ENCODE data around the gene RPS29. TPM values are rescaled to one million over a fixed set of nuclear protein-coding genes. Genes with fewer than 3 reads are reported as not detected.

RPS29 gene
- total RNA-seq, 1 donor from 2014 or later = 3,080 TPM

DNA sequence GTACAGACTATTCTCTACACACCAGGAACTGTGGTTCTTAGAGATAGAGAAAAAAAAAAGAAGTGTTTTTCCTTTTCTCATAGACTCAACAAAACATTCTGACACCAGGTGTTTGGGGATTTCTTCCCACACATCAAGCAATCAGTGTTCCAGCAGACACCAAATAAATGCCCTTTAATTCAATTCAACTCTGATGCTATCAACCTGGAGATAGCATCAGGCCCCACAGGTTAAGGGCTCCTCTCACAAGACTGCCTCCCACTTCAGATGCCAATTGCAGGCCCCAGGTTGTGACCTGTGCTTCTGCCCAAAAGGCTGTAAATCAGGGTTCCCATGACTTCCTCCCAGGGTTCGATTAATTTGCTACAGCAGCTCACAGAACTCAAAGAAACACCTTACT lies 36.7 kb downstream of the RPS29 start:
- DNase-seq (ENCODE audit: extremely low spot score in 2 of 2) = no peak
- no peaks in the 10 kb centered on the region for H3K36me3 ChIP-seq
- no peak overlapping the region for H3K4me3 ChIP-seq
- intact Hi-C loops (cut with DNase I) = no loop called here
- no peaks in the 10 kb centered on the region for H3K9me3 ChIP-seq
- no peaks in the 10 kb centered on the region for H3K27me3 ChIP-seq
- H3K4me1 ChIP-seq = no peaks in the 10 kb centered on the region
- H3K27ac ChIP-seq = no peak overlapping the region
- TF ChIP-seq, protein P1, sequence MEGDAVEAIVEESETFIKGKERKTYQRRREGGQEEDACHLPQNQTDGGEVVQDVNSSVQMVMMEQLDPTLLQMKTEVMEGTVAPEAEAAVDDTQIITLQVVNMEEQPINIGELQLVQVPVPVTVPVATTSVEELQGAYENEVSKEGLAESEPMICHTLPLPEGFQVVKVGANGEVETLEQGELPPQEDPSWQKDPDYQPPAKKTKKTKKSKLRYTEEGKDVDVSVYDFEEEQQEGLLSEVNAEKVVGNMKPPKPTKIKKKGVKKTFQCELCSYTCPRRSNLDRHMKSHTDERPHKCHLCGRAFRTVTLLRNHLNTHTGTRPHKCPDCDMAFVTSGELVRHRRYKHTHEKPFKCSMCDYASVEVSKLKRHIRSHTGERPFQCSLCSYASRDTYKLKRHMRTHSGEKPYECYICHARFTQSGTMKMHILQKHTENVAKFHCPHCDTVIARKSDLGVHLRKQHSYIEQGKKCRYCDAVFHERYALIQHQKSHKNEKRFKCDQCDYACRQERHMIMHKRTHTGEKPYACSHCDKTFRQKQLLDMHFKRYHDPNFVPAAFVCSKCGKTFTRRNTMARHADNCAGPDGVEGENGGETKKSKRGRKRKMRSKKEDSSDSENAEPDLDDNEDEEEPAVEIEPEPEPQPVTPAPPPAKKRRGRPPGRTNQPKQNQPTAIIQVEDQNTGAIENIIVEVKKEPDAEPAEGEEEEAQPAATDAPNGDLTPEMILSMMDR (IDR thresholded peaks at IDR 0.05) = no peak
- TF ChIP-seq POLR2AphosphoS5 (IDR thresholded peaks at IDR 0.05; ENCODE audit: insufficient read depth in 1 of 2, low read depth in 1 of 2) = no peak

DNA sequence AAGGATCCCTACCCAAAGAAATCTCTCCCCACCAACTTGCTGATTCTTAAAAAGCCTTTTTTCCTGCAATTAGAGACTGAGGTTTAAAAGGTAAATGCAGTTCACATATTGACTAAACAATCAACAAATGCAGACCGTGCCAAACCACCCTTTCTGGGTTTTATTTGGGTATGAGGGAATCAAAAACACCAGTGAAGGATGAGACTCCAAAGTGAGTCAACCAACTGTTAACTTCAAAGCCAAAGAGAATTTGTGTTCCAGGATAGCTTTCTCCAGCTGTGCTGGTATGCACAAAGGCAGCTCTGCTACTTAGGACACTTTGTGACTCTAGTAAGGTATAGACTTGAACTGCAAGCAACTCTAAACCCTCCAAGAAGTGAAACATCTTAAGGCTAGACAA lies 39.4 kb downstream of the RPS29 start:
- Histone ChIP-seq H3K27me3 (no peaks in the 10 kb centered on the region), H3K4me3 (no peak overlapping the region), H3K9me3 (no peaks in the 10 kb centered on the region), H3K36me3 (no peaks in the 10 kb centered on the region), H3K27ac (no peak overlapping the region), H3K4me1 (no peaks in the 10 kb centered on the region)
- intact Hi-C loops (cut with DNase I) = no loop called here
- DNase-seq (ENCODE audit: extremely low spot score in 2 of 2) = no peak
- TF ChIP-seq POLR2AphosphoS5 (IDR thresholded peaks at IDR 0.05; ENCODE audit: insufficient read depth in 1 of 2, low read depth in 1 of 2) (no peak), POLR2A (IDR thresholded peaks at IDR 0.05) (no peak)
- TF ChIP-seq, protein P1 (IDR thresholded peaks at IDR 0.05) = no peak

DNA sequence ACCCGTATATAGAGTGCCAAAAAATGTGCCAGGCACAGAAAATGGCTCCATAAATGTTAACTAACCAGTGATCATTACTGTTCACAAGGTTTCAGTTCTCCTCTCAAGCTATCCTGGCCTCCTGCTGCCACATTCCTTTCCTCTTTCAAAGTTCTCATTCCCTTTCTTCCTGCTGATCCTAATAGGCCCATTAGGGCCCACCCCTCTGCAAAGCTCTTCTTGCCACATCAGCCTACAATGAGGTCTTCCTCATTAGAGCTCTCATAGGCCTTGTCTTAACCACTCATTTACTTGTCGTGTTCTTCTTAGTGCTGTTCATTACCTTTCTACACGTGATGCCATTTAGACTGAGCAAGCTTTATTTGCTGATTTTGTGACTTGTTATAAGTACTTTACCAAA lies 40.5 kb downstream of the RPS29 start:
- Histone ChIP-seq H3K27me3 (no peaks in the 10 kb centered on the region), H3K4me1 (no peaks in the 10 kb centered on the region), H3K4me3 (no peak overlapping the region), H3K36me3 (no peaks in the 10 kb centered on the region), H3K9me3 (no peaks in the 10 kb centered on the region), H3K27ac (no peak overlapping the region)
- TF ChIP-seq POLR2A (IDR thresholded peaks at IDR 0.05) = no peak
- TF ChIP-seq, protein P1 (IDR thresholded peaks at IDR 0.05) = no peak
- TF ChIP-seq POLR2AphosphoS5 (IDR thresholded peaks at IDR 0.05; ENCODE audit: insufficient read depth in 1 of 2, low read depth in 1 of 2) = no peak
- intact Hi-C loops (cut with DNase I) = no loop called here
- DNase-seq (ENCODE audit: extremely low spot score in 2 of 2) = no peak

DNA sequence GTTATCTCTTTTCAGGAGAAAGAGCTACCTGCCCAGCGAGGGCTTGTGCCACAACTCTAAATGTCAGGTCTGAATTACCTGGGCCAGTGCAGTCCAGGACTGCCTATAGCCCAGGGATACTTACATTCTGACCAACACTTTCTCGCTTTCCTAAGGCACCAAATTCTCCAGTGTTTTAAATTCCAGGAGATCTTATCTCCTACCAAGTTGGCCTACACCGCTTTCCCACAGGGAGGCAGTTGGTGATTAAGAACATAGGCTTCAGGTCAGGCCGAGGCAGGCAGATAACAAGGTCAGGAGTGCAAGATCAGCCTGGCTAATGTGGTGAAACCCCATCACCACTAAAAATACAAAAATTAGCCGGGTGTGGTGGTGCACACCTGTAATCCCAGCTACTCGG lies 41.1 kb downstream of the RPS29 start:
- no peak overlapping the region for H3K27ac ChIP-seq
- H3K27me3 ChIP-seq = no peaks in the 10 kb centered on the region
- no peaks in the 10 kb centered on the region for H3K36me3 ChIP-seq

DNA sequence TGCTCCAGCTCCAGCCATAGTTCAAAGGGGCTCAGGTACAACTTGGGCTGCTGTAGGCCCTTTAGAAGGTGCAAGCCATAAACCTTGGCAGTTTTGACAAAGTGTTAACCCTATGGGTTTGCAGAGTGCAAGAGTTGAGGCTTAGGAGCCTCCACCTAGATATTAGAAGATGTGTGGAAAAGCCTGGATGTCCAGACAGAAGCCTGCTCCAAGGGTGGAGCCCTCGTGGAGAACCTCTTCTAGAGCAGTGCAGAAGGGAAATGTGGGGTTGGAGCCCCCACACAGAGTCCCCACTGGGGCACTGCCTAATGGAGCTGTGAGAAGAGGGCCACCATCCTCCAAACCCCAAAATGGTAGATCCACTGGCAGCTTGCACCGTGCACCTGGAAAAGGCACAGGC lies 45.1 kb downstream of the RPS29 start:
- Histone ChIP-seq H3K36me3 (no peaks in the 10 kb centered on the region), H3K9me3 (no peaks in the 10 kb centered on the region), H3K27me3 (no peaks in the 10 kb centered on the region), H3K27ac (no peak overlapping the region), H3K4me3 (no peak overlapping the region), H3K4me1 (no peaks in the 10 kb centered on the region)
- TF ChIP-seq POLR2AphosphoS5 (IDR thresholded peaks at IDR 0.05; ENCODE audit: insufficient read depth in 1 of 2, low read depth in 1 of 2) (no peak), POLR2A (IDR thresholded peaks at IDR 0.05) (no peak)
- TF ChIP-seq, protein P1 (IDR thresholded peaks at IDR 0.05) = no peak
- DNase-seq (ENCODE audit: extremely low spot score in 2 of 2) = no peak
- intact Hi-C loops (cut with DNase I) = no loop called here

More for the DNA sequence above, 41.1 kb downstream of the RPS29 start:
- TF ChIP-seq, protein P1 (IDR thresholded peaks at IDR 0.05) = no peak
- TF ChIP-seq POLR2AphosphoS5 (IDR thresholded peaks at IDR 0.05; ENCODE audit: insufficient read depth in 1 of 2, low read depth in 1 of 2) (no peak), POLR2A (IDR thresholded peaks at IDR 0.05) (no peak)
- intact Hi-C loops (cut with DNase I) = no loop called here
- no peaks in the 10 kb centered on the region for H3K4me1 ChIP-seq
- H3K4me3 ChIP-seq = no peak overlapping the region
- no peaks in the 10 kb centered on the region for H3K9me3 ChIP-seq
- DNase-seq (ENCODE audit: extremely low spot score in 2 of 2) = no peak
